GM10847 (cell line): ENCODE results near the gene TMEM41A.

Source experiments
- POLR2A ChIP-seq: IDR thresholded peaks from 2 replicates; pipeline ENCODE4 v1.6.1; 2011; ENCODE audit not compliant: insufficient read length; ENCODE audit errors: extremely low read depth

TMEM41A gene

GRCh38 chr3:185460719-185461350 lies 38.0 kb downstream of the TMEM41A start:
- no peak for TF ChIP-seq POLR2A

- no peak for TF ChIP-seq POLR2A
Observed at GRCh38 chr3:185460309-185460708, 38.5 kb downstream of the TMEM41A start.

GRCh38 chr3:185457376-185457775 lies 41.5 kb downstream of the TMEM41A start:
- no peak for TF ChIP-seq POLR2A

GRCh38 chr3:185448107-185448506 lies 50.7 kb downstream of the TMEM41A start:
- no peak for TF ChIP-seq POLR2A

GRCh38 chr3:185444329-185444728 lies 54.5 kb downstream of the TMEM41A start:
- no peak for TF ChIP-seq POLR2A

GRCh38 chr3:185442031-185442430 lies 56.8 kb downstream of the TMEM41A start:
- no peak for TF ChIP-seq POLR2A

GRCh38 chr3:185439745-185440466 lies 58.9 kb downstream of the TMEM41A start:
- no peak for TF ChIP-seq POLR2A
